GM23338 (cell line): ENCODE results near the gene EYA3. TPM values are rescaled to one million over a fixed set of nuclear protein-coding genes. Genes with fewer than 3 reads are reported as not detected.

ENCODE experiments used
- ATAC-seq: fragments of 200-7000 bp; cut with Tn5 transposase; 3 replicates; pipeline ENCODE4 v1.9.1; 2020
- DNase-seq: peaks from one replicate; pipeline ENCODE4 v3.0.0-alpha.2; 2015; ENCODE audit warnings: low spot score
- H2AFZ ChIP-seq: fragments of 200-600 bp; sonication (generic); 2 replicates; pipeline ENCODE4 v1.8.0; 2016; ENCODE audit warnings: antibody characterized with exemption, mild to moderate bottlenecking, moderate library complexity
- H3F3A ChIP-seq: fragments of 200-600 bp; sonication (generic); replicated peaks from 2 replicates; pipeline ENCODE4 v1.8.0; 2017; ENCODE audit warnings: antibody characterized with exemption, mixed run types, low read depth
- H3K27ac ChIP-seq: fragments of 200-600 bp; sonication (generic); 2 replicates; pipeline ENCODE4 v1.6.1; 2016; ENCODE audit warnings: low read depth
- H3K27me3 ChIP-seq: fragments of 200-600 bp; sonication (generic); 2 replicates; pipeline ENCODE4 v1.8.0; 2016; ENCODE audit warnings: mild to moderate bottlenecking, mixed run types, moderate library complexity; ENCODE audit not compliant: insufficient read depth
- H3K36me3 ChIP-seq: fragments of 200-600 bp; sonication (generic); 2 replicates; pipeline ENCODE4 v1.8.0; 2016; ENCODE audit warnings: mild to moderate bottlenecking; ENCODE audit not compliant: insufficient read depth
- H3K4me1 ChIP-seq: fragments of 200-600 bp; sonication (generic); 2 replicates; pipeline ENCODE4 v1.8.0; 2016; ENCODE audit warnings: mild to moderate bottlenecking, moderate library complexity; ENCODE audit not compliant: insufficient read depth
- H3K4me2 ChIP-seq: fragments of 200-600 bp; sonication (generic); 2 replicates; pipeline ENCODE4 v1.7.1; 2017; ENCODE audit warnings: mixed run types
- H3K4me3 ChIP-seq: fragments of 200-600 bp; sonication (generic); 2 replicates; pipeline ENCODE4 v1.6.1; 2016; ENCODE audit warnings: mixed run types
- H3K79me2 ChIP-seq: fragments of 200-600 bp; sonication (generic); replicated peaks from 2 replicates; pipeline ENCODE4 v1.8.0; 2017; ENCODE audit warnings: mild to moderate bottlenecking; ENCODE audit not compliant: insufficient read depth
- H3K9me2 ChIP-seq: fragments of 200-600 bp; sonication (generic); 2 replicates; pipeline ENCODE4 v1.8.0; 2017; ENCODE audit not compliant: insufficient read depth
- H4K20me1 ChIP-seq: fragments of 200-600 bp; sonication (generic); replicated peaks from 2 replicates; pipeline ENCODE4 v1.8.0; 2017; ENCODE audit warnings: mild to moderate bottlenecking; ENCODE audit not compliant: insufficient read depth
- H3K27ac Mint-ChIP-seq: 2 replicates; pipeline ENCODE4 v1.8.0; 2020; ENCODE audit warnings: inconsistent platforms, mild to moderate bottlenecking, moderate library complexity, mixed read lengths
- H3K27me3 Mint-ChIP-seq: 3 replicates; pipeline ENCODE4 v1.8.0; 2022; ENCODE audit warnings: low read depth, mild to moderate bottlenecking, moderate library complexity, mixed read lengths, inconsistent platforms; ENCODE audit not compliant: insufficient read depth, poor library complexity
- H3K36me3 Mint-ChIP-seq: 3 replicates; pipeline ENCODE4 v1.8.0; 2021; ENCODE audit warnings: low read depth, mild to moderate bottlenecking, inconsistent platforms, moderate library complexity, mixed read lengths
- H3K4me1 Mint-ChIP-seq: 3 replicates; pipeline ENCODE4 v1.8.0; 2020; ENCODE audit warnings: mild to moderate bottlenecking, inconsistent platforms, mixed read lengths
- H3K4me3 Mint-ChIP-seq: 3 replicates; pipeline ENCODE4 v1.8.0; 2021; ENCODE audit warnings: moderate library complexity, mild to moderate bottlenecking, inconsistent platforms, mixed read lengths
- H3K9me3 Mint-ChIP-seq: 3 replicates; pipeline ENCODE4 v1.8.0; 2020; ENCODE audit warnings: moderate library complexity, mild to moderate bottlenecking, inconsistent platforms, mixed read lengths
- ETS1 ChIP-seq: IDR thresholded peaks from 2 replicates; pipeline ENCODE4 v1.6.1; 2016; ENCODE audit warnings: antibody characterized with exemption
- EZH2 ChIP-seq: fragments of 200-600 bp; sonication (generic); IDR thresholded peaks from one replicate; pipeline ENCODE4 v1.8.0; 2017; ENCODE audit warnings: antibody characterized with exemption, mild to moderate bottlenecking, low read depth; ENCODE audit not compliant: unreplicated experiment
- EZH2phosphoT487 ChIP-seq: fragments of 200-600 bp; sonication (generic); IDR thresholded peaks from one replicate; pipeline ENCODE4 v1.8.1; 2018; ENCODE audit warnings: antibody characterized with exemption; ENCODE audit not compliant: unreplicated experiment
- NANOG ChIP-seq: IDR thresholded peaks from 2 replicates; pipeline ENCODE4 v1.6.1; 2016; ENCODE audit warnings: antibody characterized with exemption, borderline replicate concordance
- POLR2AphosphoS5 ChIP-seq: IDR thresholded peaks from 2 replicates; pipeline ENCODE4 v1.6.1; 2016; ENCODE audit warnings: antibody characterized with exemption, low read depth
- ZNF114 ChIP-seq: fragments of 250-450 bp; sonication (Bioruptor Pico); IDR thresholded peaks from 2 replicates; pipeline ENCODE4 v1.5.0; 2020; ENCODE audit warnings: mild to moderate bottlenecking, moderate library complexity
- ZNF331 ChIP-seq: fragments of 250-450 bp; sonication (Bioruptor Pico); IDR thresholded peaks from 2 replicates; pipeline ENCODE4 v1.5.0; 2020; ENCODE audit warnings: low read depth, mild to moderate bottlenecking, moderate library complexity
- polyA plus RNA-seq: library from polyadenylated mRNA; unstranded; fragments of >200 nt; fragmentation: Nextera tagmentation; extraction: Ambion mirVana; gene quantifications from 2 replicates; pipeline ENCODE4 v1.2.1, GENCODE V29; 2016
- total RNA-seq: library from RNA; depleted of rRNA; stranded (reverse); fragments of >200 nt; shearing (Covaris generic); gene quantifications from 2 replicates; pipeline ENCODE4 v1.2.3, GENCODE V29; 2014
- TF ChIP-seq, protein P1 (sequence below): fragments of 250-450 bp; sonication (Bioruptor Pico); IDR thresholded peaks from 2 replicates; pipeline ENCODE4 v1.5.0; 2020; ENCODE audit warnings: mild to moderate bottlenecking, moderate library complexity
- TF ChIP-seq, protein P2 (sequence below): IDR thresholded peaks from one replicate; pipeline ENCODE4 v1.6.1; 2018; ENCODE audit warnings: antibody characterized with exemption; ENCODE audit not compliant: unreplicated experiment

EYA3 gene
- total and polyA plus RNA-seq, 2 experiments from 2014 or later, result 12.5 to 33.6 TPM

DNA sequence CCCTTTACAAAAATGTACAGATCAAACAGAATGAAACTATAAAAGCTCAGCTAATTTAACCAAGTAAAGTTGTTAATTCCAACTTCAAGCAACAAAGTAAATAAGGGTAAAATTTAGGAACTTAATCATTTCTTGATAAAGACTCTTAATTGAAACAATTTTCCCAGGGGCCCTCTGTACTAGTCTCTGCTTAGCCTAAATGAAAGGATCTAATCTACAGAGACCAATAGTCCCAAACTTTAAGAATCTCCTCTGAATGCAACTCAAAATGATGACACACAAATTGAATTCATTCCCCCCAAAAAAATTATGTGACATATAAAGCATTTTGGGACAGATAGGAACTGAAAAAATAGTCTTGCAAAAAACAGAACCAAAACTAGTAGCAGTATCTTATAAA is 16.6 kb downstream of the EYA3 start (continued):
- TF ChIP-seq, protein P1, sequence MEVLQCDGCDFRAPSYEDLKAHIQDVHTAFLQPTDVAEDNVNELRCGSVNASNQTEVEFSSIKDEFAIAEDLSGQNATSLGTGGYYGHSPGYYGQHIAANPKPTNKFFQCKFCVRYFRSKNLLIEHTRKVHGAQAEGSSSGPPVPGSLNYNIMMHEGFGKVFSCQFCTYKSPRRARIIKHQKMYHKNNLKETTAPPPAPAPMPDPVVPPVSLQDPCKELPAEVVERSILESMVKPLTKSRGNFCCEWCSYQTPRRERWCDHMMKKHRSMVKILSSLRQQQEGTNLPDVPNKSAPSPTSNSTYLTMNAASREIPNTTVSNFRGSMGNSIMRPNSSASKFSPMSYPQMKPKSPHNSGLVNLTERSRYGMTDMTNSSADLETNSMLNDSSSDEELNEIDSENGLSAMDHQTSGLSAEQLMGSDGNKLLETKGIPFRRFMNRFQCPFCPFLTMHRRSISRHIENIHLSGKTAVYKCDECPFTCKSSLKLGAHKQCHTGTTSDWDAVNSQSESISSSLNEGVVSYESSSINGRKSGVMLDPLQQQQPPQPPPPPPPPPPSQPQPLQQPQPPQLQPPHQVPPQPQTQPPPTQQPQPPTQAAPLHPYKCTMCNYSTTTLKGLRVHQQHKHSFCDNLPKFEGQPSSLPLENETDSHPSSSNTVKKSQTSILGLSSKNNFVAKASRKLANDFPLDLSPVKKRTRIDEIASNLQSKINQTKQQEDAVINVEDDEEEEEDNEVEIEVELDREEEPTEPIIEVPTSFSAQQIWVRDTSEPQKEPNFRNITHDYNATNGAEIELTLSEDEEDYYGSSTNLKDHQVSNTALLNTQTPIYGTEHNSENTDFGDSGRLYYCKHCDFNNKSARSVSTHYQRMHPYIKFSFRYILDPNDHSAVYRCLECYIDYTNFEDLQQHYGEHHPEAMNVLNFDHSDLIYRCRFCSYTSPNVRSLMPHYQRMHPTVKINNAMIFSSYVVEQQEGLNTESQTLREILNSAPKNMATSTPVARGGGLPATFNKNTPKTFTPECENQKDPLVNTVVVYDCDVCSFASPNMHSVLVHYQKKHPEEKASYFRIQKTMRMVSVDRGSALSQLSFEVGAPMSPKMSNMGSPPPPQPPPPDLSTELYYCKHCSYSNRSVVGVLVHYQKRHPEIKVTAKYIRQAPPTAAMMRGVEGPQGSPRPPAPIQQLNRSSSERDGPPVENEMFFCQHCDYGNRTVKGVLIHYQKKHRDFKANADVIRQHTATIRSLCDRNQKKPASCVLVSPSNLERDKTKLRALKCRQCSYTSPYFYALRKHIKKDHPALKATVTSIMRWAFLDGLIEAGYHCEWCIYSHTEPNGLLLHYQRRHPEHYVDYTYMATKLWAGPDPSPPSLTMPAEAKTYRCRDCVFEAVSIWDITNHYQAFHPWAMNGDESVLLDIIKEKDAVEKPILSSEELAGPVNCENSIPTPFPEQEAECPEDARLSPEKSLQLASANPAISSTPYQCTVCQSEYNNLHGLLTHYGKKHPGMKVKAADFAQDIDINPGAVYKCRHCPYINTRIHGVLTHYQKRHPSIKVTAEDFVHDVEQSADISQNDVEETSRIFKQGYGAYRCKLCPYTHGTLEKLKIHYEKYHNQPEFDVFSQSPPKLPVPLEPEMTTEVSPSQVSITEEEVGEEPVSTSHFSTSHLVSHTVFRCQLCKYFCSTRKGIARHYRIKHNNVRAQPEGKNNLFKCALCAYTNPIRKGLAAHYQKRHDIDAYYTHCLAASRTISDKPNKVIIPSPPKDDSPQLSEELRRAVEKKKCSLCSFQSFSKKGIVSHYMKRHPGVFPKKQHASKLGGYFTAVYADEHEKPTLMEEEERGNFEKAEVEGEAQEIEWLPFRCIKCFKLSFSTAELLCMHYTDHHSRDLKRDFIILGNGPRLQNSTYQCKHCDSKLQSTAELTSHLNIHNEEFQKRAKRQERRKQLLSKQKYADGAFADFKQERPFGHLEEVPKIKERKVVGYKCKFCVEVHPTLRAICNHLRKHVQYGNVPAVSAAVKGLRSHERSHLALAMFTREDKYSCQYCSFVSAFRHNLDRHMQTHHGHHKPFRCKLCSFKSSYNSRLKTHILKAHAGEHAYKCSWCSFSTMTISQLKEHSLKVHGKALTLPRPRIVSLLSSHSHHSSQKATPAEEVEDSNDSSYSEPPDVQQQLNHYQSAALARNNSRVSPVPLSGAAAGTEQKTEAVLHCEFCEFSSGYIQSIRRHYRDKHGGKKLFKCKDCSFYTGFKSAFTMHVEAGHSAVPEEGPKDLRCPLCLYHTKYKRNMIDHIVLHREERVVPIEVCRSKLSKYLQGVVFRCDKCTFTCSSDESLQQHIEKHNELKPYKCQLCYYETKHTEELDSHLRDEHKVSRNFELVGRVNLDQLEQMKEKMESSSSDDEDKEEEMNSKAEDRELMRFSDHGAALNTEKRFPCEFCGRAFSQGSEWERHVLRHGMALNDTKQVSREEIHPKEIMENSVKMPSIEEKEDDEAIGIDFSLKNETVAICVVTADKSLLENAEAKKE (CRISPR knock-in tag), result no peak
- TF ChIP-seq ZNF114 (CRISPR knock-in tag) (no peak), EZH2 (no peak), POLR2AphosphoS5 (no peak)

DNA sequence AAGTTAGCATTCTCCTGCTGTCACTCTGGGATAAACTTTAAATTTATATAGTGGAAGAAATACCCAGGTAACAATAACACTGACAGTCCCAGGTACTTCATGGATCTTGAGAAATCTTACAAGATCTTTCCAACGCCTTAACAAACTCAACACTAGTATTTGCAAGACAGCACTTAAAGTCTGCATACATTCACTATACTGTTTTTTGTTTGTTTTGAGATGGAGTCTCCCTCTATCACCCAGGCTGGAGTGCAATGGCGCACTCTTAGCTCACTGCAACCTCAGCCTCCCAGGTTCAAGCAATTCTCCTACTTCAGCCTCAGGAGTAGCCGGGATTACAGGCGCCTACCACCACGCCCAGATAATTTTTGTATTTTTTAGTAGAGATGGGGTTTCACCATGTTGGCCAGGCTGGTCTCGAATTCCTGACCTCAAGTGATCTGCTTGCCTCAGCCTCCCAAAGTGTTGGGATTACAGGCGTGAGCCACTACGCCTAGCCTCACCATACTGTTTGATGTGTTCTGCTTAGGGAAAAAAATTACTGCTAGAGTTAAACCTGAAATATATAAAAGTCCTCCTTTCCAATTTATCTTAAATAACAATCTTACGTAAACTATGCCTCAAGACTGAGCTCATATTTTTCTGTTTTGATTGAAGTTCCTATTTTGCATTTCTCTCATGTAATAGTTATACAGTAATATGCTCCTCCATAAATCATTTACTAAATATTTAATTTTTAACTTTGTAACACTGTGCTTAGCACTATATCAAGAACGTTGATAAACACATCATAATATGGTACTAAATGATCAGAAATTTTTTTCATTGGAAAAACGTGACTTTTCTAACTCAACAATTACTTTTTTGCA is 17.5 kb downstream of the EYA3 start:
- H3F3A ChIP-seq, result no peaks in the 10 kb centered on the region
- no peaks in the 10 kb centered on the region for H3K36me3 Mint-ChIP-seq
- H3K4me2 ChIP-seq, result no peak overlapping the region
- H3K9me3 Mint-ChIP-seq, result no peaks in the 10 kb centered on the region
- H3K4me3 ChIP-seq, result no peak overlapping the region
- H3K4me1 Mint-ChIP-seq, result no peaks in the 10 kb centered on the region
- TF ChIP-seq EZH2phosphoT487 (no peak), POLR2AphosphoS5 (no peak), ETS1 (no peak), ZNF331 (CRISPR knock-in tag) (no peak), NANOG (no peak)
- TF ChIP-seq, protein P2, sequence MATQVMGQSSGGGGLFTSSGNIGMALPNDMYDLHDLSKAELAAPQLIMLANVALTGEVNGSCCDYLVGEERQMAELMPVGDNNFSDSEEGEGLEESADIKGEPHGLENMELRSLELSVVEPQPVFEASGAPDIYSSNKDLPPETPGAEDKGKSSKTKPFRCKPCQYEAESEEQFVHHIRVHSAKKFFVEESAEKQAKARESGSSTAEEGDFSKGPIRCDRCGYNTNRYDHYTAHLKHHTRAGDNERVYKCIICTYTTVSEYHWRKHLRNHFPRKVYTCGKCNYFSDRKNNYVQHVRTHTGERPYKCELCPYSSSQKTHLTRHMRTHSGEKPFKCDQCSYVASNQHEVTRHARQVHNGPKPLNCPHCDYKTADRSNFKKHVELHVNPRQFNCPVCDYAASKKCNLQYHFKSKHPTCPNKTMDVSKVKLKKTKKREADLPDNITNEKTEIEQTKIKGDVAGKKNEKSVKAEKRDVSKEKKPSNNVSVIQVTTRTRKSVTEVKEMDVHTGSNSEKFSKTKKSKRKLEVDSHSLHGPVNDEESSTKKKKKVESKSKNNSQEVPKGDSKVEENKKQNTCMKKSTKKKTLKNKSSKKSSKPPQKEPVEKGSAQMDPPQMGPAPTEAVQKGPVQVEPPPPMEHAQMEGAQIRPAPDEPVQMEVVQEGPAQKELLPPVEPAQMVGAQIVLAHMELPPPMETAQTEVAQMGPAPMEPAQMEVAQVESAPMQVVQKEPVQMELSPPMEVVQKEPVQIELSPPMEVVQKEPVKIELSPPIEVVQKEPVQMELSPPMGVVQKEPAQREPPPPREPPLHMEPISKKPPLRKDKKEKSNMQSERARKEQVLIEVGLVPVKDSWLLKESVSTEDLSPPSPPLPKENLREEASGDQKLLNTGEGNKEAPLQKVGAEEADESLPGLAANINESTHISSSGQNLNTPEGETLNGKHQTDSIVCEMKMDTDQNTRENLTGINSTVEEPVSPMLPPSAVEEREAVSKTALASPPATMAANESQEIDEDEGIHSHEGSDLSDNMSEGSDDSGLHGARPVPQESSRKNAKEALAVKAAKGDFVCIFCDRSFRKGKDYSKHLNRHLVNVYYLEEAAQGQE, result no peak
- H2AFZ ChIP-seq, result no peak overlapping the region
- no peaks in the 10 kb centered on the region for H3K4me1 ChIP-seq
- no peaks in the 10 kb centered on the region for H3K9me2 ChIP-seq
- no peaks in the 10 kb centered on the region for H3K36me3 ChIP-seq
- no peaks in the 10 kb centered on the region for H3K27me3 Mint-ChIP-seq
- no peak overlapping the region for H3K27ac Mint-ChIP-seq
- DNase-seq, result no peak
- no peak overlapping the region for H3K27ac ChIP-seq
- H3K4me3 Mint-ChIP-seq, result no peak overlapping the region
- H3K79me2 ChIP-seq, result peaks cover 96% of the 10 kb centered on the region
- no peaks in the 10 kb centered on the region for H3K27me3 ChIP-seq
- no peak for ATAC-seq
- peaks cover 22% of the 10 kb centered on the region for H4K20me1 ChIP-seq
